Kidney (tissue), 22 donors: ENCODE measurements around the gene SMIM35. TPM values are rescaled to one million over a fixed set of nuclear protein-coding genes. Genes with fewer than 3 reads are reported as not detected.

ENCODE experiments used
- DNase-seq, 5 donors: peaks; one replicate each; pipeline ENCODE4 v3.0.0-alpha.2; 2013 to 2020
- FAIRE-seq: peaks from 2 replicates; lab custom pipeline; 2012; peaks lifted over from hg19 to GRCh38; lab: Jason Lieb, UNC
- H3K27ac ChIP-seq, 2 donors: one replicate each; pipeline ENCODE4 v1.7.0; 2013; ENCODE audit warnings: low read depth in 2 of 2, low read length in 2 of 2, inconsistent platforms in 1 of 2
- H3K27me3 ChIP-seq: one replicate; pipeline ENCODE4 v1.7.1; 2013; ENCODE audit warnings: low read length, inconsistent platforms; ENCODE audit not compliant: control insufficient read depth, insufficient read depth
- H3K36me3 ChIP-seq, 3 donors: one replicate each; pipeline versions ENCODE4 v1.7.0 to v1.7.1; 2013; ENCODE audit warnings: low read length in 3 of 3, control low read depth in 1 of 3, inconsistent platforms in 1 of 3; ENCODE audit not compliant: insufficient read depth in 3 of 3, control insufficient read depth in 2 of 3
- H3K4me1 ChIP-seq, 3 donors: one replicate each; pipeline versions ENCODE4 v1.7.0 to v1.7.1; 2013; ENCODE audit warnings: low read length in 3 of 3, inconsistent platforms in 1 of 3, low read depth in 1 of 3; ENCODE audit not compliant: control insufficient read depth in 2 of 3, insufficient read depth in 2 of 3
- H3K4me3 ChIP-seq, 3 donors: one replicate each; pipeline versions ENCODE4 v1.7.0 to v1.8.1; 2013; ENCODE audit warnings: low read length in 3 of 3, control low read depth in 1 of 3, inconsistent platforms in 1 of 3
- H3K9ac ChIP-seq, 3 donors: one replicate each; pipeline versions ENCODE4 v1.7.0 to v1.7.1; 2013; ENCODE audit warnings: low read length in 3 of 3, control low read depth in 1 of 3, inconsistent platforms in 1 of 3
- H3K9me3 ChIP-seq, 3 donors: one replicate each; pipeline versions ENCODE4 v1.7.0 to v1.7.1; 2013; ENCODE audit warnings: low read length in 3 of 3, control low read depth in 1 of 3, inconsistent platforms in 1 of 3; ENCODE audit not compliant: control insufficient read depth in 2 of 3, insufficient read depth in 1 of 3
- intact Hi-C: fragments of 100-400 bp; cut with DNase I; formaldehyde crosslinking; loops from one replicate; pipeline ENCODE4 v1.11.1; 2022
- long read RNA-seq, 10 donors: library from polyadenylated mRNA in 1 of 10; unstranded in 1 of 10; transcript quantifications; one replicate each; pipeline ENCODE4 v2.0.0 and lab custom pipeline, GENCODE V29; 2021 to 2026
- polyA plus RNA-seq: library from polyadenylated mRNA; stranded (reverse); fragments of 350-450 nt; fragmentation: Illumina TruSeq; extraction: RNeasy Lipid Tissue Mini Kit (QIAGEN cat#74804); gene quantifications from one replicate; pipeline ENCODE4 v1.2.3, GENCODE V29; 2014; ENCODE audit warnings: low read depth, low replicate concordance; ENCODE audit not compliant: insufficient read depth
- total RNA-seq: library from RNA; stranded (reverse); fragmentation: NEBNext Ultra II Directional; extraction: Animal tissue kit (Norgen Biotek cat#: 25700); gene quantifications from one replicate; pipeline ENCODE4 v1.2.1, GENCODE V29; 2021
- TF ChIP-seq, protein P1 (sequence below): IDR thresholded peaks from 3 replicates; pipeline ENCODE4 v1.5.1; 2012; ENCODE audit warnings: mild to moderate bottlenecking, moderate library complexity, borderline replicate concordance; ENCODE audit not compliant: insufficient read depth; ENCODE audit errors: extremely low read depth
- donor health status: control.
- donor health status: control.
- donor health status: control.
- donor health status: control.
- donor health status: control.
- donor health status: DM: yes; HTN: yes; CAD: no.
- donor health status: Normal renal cell carcinoma (clear cell type).

SMIM35 gene
- total RNA-seq: not detected
- polyA plus RNA-seq: 0.80 TPM
- long read RNA-seq, donor 1: 0 reads
- long read RNA-seq, donor 2, partial matches to known transcripts: 10 of 10 reads
- long read RNA-seq, donor 2, other reads (novel, unspliced or antisense): 0 of 10 reads
- long read RNA-seq, donor 3: 0 reads
- long read RNA-seq, donor 4, partial matches to known transcripts: 5 of 5 reads
- long read RNA-seq, donor 4, other reads (novel, unspliced or antisense): 0 of 5 reads
- long read RNA-seq, donor 5: 0 reads
- long read RNA-seq, donor 6: 0 reads
- long read RNA-seq, donor 7, partial matches to known transcripts: 0 of 7 reads
- long read RNA-seq, donor 7, other reads (novel, unspliced or antisense): 7 of 7 reads
- long read RNA-seq, donor 8, partial matches to known transcripts: 23 of 23 reads
- long read RNA-seq, donor 8, other reads (novel, unspliced or antisense): 0 of 23 reads
- long read RNA-seq, donor 9: 0 reads
- long read RNA-seq, donor 10, partial matches to known transcripts: 31 of 31 reads
- long read RNA-seq, donor 10, other reads (novel, unspliced or antisense): 0 of 31 reads

DNA sequence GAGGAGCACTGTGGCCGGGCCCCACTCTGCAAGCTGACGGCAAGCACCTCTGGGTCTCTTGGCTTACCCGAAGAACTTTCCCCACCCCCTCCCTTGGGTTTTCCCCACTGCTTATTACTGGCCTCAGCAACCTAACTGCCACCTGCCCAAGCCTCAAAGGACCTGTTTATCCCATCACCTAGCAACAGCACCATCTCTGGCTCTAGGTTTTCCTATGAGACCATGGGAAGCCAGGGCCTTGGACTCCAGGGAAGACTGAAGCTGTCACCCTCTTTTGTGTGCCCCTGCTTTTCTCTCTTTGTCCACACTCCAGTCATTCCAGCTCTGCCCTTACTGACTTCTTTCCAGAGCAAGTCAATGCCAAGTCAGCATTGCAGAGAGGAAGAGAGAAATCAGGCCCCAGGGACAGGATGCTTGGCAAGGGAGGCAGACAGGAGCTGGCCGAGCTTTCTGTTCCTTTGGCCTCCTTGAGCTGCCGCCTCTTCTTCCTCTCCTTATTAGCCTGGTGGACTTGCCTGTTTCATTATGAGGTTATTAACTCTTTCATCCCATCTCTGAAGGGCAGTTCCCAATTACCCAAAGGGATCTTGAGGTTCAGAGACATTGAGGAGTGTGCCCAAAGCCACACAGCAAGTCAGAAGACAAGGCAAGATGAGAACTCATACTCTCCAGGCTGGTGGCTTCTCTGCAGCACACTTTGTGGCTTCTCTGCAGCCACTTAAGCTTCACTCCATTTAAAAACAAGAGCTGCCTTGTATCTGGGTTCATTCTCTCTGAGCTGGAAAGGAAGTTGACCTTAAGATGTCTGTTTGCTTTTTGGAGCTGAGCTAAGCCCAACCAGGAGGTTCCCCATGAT is at the start of gene SMIM35:
SMIM35 (minus strand) TSS at position 51 of the 856 bp plus-strand sequence. CDS start 206 bp downstream, outside the sequence.
- TF ChIP-seq, protein P1, sequence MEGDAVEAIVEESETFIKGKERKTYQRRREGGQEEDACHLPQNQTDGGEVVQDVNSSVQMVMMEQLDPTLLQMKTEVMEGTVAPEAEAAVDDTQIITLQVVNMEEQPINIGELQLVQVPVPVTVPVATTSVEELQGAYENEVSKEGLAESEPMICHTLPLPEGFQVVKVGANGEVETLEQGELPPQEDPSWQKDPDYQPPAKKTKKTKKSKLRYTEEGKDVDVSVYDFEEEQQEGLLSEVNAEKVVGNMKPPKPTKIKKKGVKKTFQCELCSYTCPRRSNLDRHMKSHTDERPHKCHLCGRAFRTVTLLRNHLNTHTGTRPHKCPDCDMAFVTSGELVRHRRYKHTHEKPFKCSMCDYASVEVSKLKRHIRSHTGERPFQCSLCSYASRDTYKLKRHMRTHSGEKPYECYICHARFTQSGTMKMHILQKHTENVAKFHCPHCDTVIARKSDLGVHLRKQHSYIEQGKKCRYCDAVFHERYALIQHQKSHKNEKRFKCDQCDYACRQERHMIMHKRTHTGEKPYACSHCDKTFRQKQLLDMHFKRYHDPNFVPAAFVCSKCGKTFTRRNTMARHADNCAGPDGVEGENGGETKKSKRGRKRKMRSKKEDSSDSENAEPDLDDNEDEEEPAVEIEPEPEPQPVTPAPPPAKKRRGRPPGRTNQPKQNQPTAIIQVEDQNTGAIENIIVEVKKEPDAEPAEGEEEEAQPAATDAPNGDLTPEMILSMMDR: no peak
- no peaks in the 10 kb centered on the region for H3K27me3 ChIP-seq
- no peaks in the 10 kb centered on the region for H3K9me3 ChIP-seq
- H3K36me3 ChIP-seq: no peaks in the 10 kb centered on the region
- intact Hi-C loops: no loop called here
- no peak within 1 kb of the TSS for H3K4me3 ChIP-seq
- no peak within 1 kb of the TSS for H3K27ac ChIP-seq
- H3K9ac ChIP-seq: no peak within 1 kb of the TSS
- DNase-seq (no peak), FAIRE-seq (no peak)
- H3K4me1 ChIP-seq: peaks cover 0 to 17% (median 12%) of the 10 kb centered on the region in 3 donors

DNA sequence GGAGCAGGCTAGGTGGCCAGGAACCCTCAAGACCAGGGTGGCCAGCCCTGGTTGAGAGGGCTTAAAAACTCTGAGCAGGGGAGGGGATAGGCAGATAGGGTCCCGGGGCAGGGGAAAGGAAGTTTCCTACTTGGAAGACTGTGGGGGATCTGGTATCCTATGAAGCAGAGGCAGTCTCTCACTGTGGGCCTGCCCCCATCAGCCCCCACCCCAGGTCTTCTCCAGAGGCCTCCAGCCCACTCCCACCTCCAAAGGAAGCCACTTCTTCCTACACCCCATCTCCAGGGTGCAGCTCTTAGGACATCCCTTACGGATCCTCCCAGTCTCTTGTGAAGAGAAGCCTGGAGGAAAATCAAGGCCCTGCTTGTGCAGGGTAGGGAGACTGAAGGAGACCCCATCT is 49.6 kb upstream of the SMIM35 start:
- Histone ChIP-seq H3K9me3 (no peaks in the 10 kb centered on the region), H3K27me3 (no peaks in the 10 kb centered on the region), H3K4me3 (no peak overlapping the region), H3K36me3 (no peaks in the 10 kb centered on the region), H3K9ac (no peak overlapping the region), H3K27ac (no peak overlapping the region), H3K4me1 (no peaks in the 10 kb centered on the region)
- intact Hi-C loops: no loop called here
- TF ChIP-seq, protein P1: no peak
- DNase-seq: no peak
- no peak for FAIRE-seq

DNA sequence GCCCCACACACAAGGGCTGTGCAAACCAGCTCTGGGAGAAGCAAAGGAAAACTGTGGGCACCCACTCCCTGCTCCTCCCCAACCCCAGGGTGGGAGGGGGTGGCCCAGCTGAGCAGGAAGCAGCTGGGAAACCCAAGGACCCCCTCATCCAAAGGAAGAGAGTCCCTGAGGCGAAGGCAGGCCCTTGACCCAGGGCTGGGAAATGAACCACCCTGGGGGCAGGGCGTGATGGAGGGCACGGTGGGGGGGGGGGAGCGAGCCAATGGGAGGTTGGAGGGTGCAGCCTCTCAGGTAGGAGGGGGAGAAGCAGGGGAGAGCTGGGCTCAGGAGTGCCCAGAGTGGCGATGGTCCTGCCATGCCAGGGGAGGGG is 49.0 kb upstream of the SMIM35 start:
- intact Hi-C loops: no loop called here
- no peak for FAIRE-seq

More for the DNA sequence above, 49.0 kb upstream of the SMIM35 start:
- Histone ChIP-seq H3K27me3 (no peaks in the 10 kb centered on the region), H3K9me3 (no peaks in the 10 kb centered on the region), H3K4me1 (no peaks in the 10 kb centered on the region), H3K36me3 (no peaks in the 10 kb centered on the region), H3K4me3 (no peak overlapping the region), H3K27ac (no peak overlapping the region), H3K9ac (no peak overlapping the region)
- TF ChIP-seq, protein P1: no peak
- DNase-seq: no peak
